GM13976 (cell line): Measurements from ENCODE around the gene MTHFR.
A peak's percentile ranks its signal among the peaks of the same experiment; 100 is the strongest.

ENCODE experiments used
- DNase-seq: peaks from one replicate; pipeline ENCODE4 v3.0.0; 2012; ENCODE audit warnings: low spot score
- in situ Hi-C: fragments of 300-500 bp; cut with MboI; formaldehyde crosslinking; loops from one replicate; pipeline ENCODE4 v1.12.0; 2022; ENCODE audit warnings: low sequenced_read_pairs, mixed read lengths, inconsistent platforms; ENCODE audit not compliant: unreplicated experiment
- TF ChIP-seq, protein P1 (sequence below): IDR thresholded peaks from 2 replicates; pipeline ENCODE4 v1.5.1; 2012; ENCODE audit warnings: borderline replicate concordance, mild to moderate bottlenecking; ENCODE audit not compliant: insufficient read depth; ENCODE audit errors: extremely low read depth, missing control alignments, control extremely low read depth

Gene MTHFR

DNA sequence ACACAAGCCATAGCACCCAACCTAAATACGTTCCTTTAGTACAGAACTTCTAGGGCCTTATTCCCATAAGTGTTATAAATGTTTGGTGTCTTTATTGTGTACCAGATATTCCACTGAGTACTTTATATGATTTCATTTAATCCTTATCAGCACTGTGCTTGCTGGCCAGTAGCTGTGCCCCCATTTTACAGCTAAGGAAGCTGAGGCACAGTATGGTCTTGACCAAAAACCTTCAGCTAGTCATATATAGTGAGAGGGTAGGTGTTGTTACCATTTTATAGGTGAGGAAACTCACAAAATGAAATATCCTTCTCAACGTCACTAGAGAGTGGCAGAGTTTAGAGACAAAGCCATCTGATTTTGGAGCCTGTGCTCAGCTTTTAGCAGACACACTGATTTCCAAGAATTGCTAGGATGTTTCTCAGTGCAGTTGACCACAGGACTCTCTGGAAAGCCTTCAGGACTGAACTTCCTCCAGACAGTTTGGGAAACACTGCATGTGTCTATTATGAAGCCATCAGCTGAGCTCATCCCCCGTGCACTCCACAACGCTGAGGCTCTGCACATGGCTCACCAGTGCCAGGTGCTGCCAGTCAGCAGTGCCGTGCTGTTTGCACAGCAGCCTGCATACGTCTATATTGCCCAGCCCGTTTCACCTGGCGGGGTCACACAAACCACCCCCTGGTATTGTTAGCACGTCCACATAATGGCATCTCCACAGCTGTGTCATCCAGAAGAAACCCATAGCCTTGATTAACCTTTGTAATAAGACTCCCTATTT is 26.4 kb upstream of the MTHFR start:
- TF ChIP-seq, protein P1, sequence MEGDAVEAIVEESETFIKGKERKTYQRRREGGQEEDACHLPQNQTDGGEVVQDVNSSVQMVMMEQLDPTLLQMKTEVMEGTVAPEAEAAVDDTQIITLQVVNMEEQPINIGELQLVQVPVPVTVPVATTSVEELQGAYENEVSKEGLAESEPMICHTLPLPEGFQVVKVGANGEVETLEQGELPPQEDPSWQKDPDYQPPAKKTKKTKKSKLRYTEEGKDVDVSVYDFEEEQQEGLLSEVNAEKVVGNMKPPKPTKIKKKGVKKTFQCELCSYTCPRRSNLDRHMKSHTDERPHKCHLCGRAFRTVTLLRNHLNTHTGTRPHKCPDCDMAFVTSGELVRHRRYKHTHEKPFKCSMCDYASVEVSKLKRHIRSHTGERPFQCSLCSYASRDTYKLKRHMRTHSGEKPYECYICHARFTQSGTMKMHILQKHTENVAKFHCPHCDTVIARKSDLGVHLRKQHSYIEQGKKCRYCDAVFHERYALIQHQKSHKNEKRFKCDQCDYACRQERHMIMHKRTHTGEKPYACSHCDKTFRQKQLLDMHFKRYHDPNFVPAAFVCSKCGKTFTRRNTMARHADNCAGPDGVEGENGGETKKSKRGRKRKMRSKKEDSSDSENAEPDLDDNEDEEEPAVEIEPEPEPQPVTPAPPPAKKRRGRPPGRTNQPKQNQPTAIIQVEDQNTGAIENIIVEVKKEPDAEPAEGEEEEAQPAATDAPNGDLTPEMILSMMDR = no peak

DNA sequence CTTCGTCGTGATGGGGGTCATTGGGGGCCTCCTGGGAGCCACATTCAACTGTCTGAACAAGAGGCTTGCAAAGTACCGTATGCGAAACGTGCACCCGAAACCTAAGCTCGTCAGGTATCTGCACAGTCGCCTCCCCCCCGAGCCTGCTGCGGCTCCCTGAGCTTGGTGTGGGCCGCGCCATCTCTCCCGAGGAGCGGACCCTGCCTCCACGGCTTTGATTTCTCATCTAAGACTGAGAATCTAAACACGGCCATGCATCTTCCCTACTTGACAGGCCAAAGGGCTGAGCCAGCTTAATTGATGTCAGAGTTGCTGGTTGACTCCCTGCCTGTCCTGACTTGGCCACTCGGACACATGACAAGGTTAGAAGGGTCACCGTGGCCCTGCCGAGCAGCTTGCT is 22.7 kb upstream of the MTHFR start:
- peak; percentile 8 for DNase-seq

More for the DNA sequence above, 26.4 kb upstream of the MTHFR start:
- no peak for DNase-seq
- in situ Hi-C loops = no loop called here

DNA sequence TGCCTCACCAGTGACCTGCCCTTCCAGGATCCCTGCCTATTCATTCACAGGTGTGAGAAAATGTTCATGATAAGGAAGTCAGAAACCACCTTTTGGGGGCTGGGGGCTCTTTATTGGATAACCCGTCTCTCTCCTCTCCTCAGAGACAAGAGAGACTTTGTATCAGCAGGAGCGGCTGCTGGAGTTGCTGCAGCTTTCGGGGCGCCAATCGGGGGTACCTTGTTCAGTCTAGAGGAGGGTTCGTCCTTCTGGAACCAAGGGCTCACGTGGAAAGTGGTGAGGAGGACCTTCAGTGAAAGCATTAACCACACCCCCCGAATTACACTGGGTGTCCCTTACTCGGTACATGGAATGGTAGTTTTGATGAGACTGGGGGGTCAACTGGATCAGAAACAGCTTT is 21.2 kb upstream of the MTHFR start:
- TF ChIP-seq, protein P1 = no peak
- in situ Hi-C loops = no loop called here
- DNase-seq = no peak

More for the DNA sequence above, 22.7 kb upstream of the MTHFR start:
- in situ Hi-C loops = no loop called here
- TF ChIP-seq, protein P1 = no peak

DNA sequence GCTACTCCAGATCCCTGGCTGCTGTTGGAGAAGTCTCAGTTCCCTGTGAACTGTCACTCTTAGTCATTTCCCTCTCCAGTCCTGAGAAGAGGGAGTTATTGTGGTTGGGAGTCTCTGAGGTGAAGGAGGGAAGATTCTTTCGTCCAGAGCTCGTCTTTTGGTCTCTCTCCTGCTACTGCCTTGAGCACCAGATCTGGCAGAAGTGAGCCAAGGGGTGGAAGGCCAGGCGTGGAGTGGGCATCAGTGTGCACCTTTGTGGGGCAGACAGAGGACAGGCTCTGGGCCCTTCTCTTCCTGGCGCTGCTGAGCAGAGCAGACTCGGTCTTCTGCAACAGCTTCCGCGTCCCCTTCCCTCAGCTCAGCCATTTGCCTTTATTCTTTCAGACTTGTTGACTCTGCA is 19.4 kb upstream of the MTHFR start:
- in situ Hi-C loops = no loop called here
- DNase-seq = no peak

DNA sequence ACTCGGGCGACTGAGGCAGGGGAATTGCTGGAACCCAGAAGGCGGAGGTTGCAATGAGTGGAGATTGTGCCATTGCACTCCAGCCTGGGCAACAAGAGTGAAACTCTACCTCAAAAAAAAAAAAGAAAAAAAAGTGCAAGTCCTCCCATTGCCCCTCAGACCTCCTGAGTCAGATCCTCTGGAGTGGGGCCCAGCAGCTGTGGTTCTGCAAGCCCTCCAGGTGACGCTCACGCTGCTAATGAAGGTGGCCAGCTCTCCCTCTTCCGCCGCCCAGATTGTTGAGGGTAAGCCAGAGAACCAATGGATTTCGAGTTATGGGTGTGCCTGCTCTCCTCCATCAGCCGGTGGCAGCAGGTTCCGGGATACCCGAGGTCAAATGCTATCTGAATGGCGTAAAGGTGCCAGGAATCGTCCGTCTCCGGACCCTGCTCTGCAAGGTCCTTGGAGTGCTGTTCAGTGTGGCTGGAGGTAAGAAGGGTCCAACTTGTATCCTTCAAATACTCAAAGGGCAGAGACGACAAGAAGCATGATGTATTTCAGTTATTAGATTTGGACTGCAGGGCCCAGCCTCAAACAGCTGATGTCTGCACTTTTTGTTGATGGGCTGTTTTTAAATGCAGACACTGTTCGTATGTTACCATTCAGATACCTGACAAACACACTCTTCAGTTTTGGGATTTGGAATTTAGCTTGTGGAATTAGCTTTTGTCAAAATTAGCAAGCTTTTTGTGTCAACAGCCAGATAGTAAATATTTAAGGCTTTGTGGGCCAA is 17.8 kb upstream of the MTHFR start:
- in situ Hi-C loops = no loop called here
- TF ChIP-seq, protein P1 = no peak
- no peak for DNase-seq

More for the DNA sequence above, 19.4 kb upstream of the MTHFR start:
- TF ChIP-seq, protein P1 = no peak

DNA sequence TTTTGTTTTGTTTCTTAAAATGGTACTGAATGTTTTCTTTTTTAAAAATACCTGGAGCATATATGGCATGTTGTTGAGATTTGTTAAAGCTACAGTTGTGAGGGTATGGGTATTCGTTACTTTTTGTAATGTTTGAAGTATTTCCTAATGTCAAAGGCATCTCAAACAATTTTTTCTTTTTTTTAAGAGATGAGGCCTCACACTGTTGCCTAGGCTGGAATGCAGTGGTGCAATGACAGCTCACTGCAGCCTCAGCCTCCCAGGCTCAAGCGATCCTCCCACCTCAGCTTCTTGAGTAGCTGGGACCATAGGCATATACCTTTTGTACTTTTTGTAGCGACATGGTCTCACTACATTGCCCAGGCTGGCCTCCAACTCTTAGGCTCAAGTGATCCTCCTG is 16.3 kb upstream of the MTHFR start:
- TF ChIP-seq, protein P1 = no peak
- no peak for DNase-seq

More for the DNA sequence above, 16.3 kb upstream of the MTHFR start:
- in situ Hi-C loops = no loop called here
